Cardiac fibroblast (primary cell): ENCODE results near the gene SFN.
A peak's percentile ranks its signal among the peaks of the same experiment; 100 is the strongest.
"Not testable (repeated sequence)": the region's sequence is repeated elsewhere in the genome, so short reads cannot be mapped to it uniquely, and the experiment has no call there.

Experiments used
- DNase-seq, 2 donors: peaks; one replicate each; pipeline versions ENCODE4 v3.0.0 to v3.0.0-alpha.2; 2010; ENCODE audit warnings: low read depth in 2 of 2
- H3K4me3 ChIP-seq, 2 donors: replicated peaks in 1 of 2; 1 replicate in 1 of 2; 2 replicates in 1 of 2; pipeline ENCODE4 v1.5.1; 2011; ENCODE audit warnings: low read depth in 2 of 2, low read length in 2 of 2, mild to moderate bottlenecking in 2 of 2, moderate library complexity in 1 of 2
- TF ChIP-seq, protein P1 (sequence below): IDR thresholded peaks from one replicate; pipeline ENCODE4 v1.5.1; 2011; ENCODE audit warnings: low read depth, mild to moderate bottlenecking, low read length, inconsistent platforms

The SFN gene

DNA sequence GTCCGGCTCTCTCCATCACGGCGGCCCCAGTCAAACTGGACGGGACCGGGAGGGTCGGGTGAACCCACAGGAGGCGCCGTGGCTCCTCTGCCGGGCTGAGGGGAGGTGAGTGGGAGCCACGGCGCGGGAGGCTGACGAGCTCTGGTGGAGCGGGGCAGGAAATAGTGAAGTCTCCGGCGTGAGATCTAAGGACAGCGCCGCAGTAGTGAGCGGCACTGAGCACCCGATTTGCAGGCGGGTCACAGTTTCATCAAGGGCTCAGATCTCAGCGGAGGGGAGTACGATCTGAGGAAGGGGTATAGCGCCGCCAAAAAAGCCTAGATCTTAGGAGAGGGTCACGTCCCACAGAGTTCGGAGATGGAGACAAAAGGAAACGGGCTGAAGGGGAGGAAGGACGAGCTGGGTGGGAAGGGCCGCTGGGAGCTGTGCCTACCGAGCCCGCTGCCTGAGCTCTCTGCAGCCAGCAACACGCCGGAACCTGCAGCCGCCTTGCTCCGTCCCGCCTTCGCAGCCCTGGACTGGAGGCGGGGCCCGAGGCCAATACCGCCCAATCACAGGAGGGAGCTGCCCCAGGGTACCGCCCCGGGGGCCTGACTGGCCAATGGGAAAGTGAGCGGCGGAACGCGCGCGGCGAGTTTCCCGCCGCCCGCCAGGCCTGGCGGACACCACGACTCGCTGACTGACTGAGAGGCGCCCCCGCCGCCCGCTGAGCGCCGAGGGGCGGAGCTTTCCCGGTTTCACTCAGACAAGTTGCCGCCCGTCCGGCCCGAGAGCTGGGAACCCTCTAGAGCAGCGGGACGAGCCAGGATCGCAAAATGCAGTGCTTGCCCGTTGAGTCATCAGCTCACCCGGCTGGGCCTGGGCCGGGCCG is 1.9 kb downstream of the SFN start:
- peak overlapping the region; percentile 55 to 60 for H3K4me3 ChIP-seq
- TF ChIP-seq, protein P1, sequence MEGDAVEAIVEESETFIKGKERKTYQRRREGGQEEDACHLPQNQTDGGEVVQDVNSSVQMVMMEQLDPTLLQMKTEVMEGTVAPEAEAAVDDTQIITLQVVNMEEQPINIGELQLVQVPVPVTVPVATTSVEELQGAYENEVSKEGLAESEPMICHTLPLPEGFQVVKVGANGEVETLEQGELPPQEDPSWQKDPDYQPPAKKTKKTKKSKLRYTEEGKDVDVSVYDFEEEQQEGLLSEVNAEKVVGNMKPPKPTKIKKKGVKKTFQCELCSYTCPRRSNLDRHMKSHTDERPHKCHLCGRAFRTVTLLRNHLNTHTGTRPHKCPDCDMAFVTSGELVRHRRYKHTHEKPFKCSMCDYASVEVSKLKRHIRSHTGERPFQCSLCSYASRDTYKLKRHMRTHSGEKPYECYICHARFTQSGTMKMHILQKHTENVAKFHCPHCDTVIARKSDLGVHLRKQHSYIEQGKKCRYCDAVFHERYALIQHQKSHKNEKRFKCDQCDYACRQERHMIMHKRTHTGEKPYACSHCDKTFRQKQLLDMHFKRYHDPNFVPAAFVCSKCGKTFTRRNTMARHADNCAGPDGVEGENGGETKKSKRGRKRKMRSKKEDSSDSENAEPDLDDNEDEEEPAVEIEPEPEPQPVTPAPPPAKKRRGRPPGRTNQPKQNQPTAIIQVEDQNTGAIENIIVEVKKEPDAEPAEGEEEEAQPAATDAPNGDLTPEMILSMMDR: no peak
- DNase-seq: peak; percentile 98 to 99

DNA sequence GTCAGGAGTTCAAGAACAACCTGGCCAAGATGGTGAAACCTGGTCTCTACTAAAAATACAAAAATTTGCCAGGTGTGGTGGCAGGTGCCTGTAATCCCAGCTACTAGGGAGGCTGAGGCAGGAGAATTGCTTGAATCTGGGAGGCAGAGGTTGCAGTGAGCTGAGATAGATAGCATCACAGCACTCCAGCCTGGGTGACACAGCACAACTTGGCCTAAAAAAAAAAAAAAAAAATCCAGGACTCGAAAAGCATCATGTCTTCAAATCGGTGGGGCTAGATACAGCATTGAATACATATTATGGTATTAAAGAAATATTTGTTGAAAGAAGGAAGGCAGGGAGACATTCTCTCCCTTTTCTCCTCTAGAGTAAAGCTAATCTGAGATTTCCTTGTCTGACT is 10.1 kb downstream of the SFN start:
- DNase-seq, H3K4me3 ChIP-seq: not testable (repeated sequence)

GRCh38 chr1:26874896-26875295 is 11.9 kb downstream of the SFN start:
- H3K4me3 ChIP-seq: no peak overlapping the region
- TF ChIP-seq, protein P1: no peak
- DNase-seq: no peak

- no peak overlapping the region for H3K4me3 ChIP-seq
- TF ChIP-seq, protein P1: no peak
- DNase-seq: no peak
These were observed 14.4 kb downstream of the SFN start for GRCh38 chr1:26877326-26877725.

- no peak overlapping the region for H3K4me3 ChIP-seq
- TF ChIP-seq, protein P1: no peak
These were observed 16.8 kb downstream of the SFN start for GRCh38 chr1:26879793-26880192.

GRCh38 chr1:26881611-26882010 is 18.7 kb downstream of the SFN start:
- not testable (repeated sequence) for H3K4me3 ChIP-seq, DNase-seq

More at GRCh38 chr1:26879793-26880192, 16.8 kb downstream of the SFN start:
- no peak for DNase-seq

- no peak overlapping the region for H3K4me3 ChIP-seq
- TF ChIP-seq, protein P1: no peak
- no peak for DNase-seq
These were observed 19.9 kb downstream of the SFN start for GRCh38 chr1:26882696-26883463.
